Measurements from ENCODE around the gene ITGAL.

DNA sequence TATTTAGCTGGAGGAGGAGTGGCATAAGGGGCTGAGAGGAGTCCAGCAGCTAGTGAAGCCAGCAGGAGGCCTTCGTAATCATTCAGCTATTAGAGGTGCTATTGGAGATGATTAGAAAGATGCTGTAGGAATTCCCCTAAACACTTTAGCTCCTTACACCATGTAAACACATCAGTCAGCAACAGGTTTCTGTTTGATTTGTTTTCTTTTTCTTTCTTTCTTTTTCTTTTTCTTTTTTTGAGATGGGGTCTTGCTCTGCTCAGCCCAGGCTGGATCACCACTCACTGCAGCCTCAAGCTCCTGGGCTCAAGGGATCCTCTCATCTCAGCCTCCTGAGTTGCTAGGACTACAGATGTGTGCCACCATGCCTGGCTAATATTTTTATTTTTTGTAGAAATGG is 16.2 kb upstream of the ITGAL start:
- TF ChIP-seq SP1 (IDR thresholded peaks at IDR 0.05; ENCODE audit: low read depth, low read length) (no peak), EP300 (IDR thresholded peaks at IDR 0.05; ENCODE audit: borderline replicate concordance in 1 of 2, low read depth in 2 of 2, low read length in 2 of 2) (no peak), POLR2A (IDR thresholded peaks at IDR 0.05; ENCODE audit: control extremely low read depth in 1 of 2, low read depth in 2 of 2, low read length in 2 of 2) (no peak), CEBPB (IDR thresholded peaks at IDR 0.05; ENCODE audit: low read depth, low read length) (no peak), EGR1 (IDR thresholded peaks at IDR 0.05; ENCODE audit: borderline replicate concordance, low read depth, low read length) (no peak), TCF12 (IDR thresholded peaks at IDR 0.05; ENCODE audit: low read depth, low read length) (no peak)
- TF ChIP-seq, protein P1, sequence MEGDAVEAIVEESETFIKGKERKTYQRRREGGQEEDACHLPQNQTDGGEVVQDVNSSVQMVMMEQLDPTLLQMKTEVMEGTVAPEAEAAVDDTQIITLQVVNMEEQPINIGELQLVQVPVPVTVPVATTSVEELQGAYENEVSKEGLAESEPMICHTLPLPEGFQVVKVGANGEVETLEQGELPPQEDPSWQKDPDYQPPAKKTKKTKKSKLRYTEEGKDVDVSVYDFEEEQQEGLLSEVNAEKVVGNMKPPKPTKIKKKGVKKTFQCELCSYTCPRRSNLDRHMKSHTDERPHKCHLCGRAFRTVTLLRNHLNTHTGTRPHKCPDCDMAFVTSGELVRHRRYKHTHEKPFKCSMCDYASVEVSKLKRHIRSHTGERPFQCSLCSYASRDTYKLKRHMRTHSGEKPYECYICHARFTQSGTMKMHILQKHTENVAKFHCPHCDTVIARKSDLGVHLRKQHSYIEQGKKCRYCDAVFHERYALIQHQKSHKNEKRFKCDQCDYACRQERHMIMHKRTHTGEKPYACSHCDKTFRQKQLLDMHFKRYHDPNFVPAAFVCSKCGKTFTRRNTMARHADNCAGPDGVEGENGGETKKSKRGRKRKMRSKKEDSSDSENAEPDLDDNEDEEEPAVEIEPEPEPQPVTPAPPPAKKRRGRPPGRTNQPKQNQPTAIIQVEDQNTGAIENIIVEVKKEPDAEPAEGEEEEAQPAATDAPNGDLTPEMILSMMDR (IDR thresholded peaks at IDR 0.05; ENCODE audit: control extremely low read depth in 1 of 3, insufficient read depth in 1 of 3, low read depth in 1 of 3, low read length in 3 of 3), result no peak
